DOHH2 (cell line): Measurements from ENCODE around the gene ATG16L1.

ENCODE experiments used
- CTCF ChIP-seq: fragments of 200-600 bp; sonication (generic); IDR thresholded peaks from one replicate; pipeline ENCODE4 v1.5.1; 2014; ENCODE audit warnings: antibody characterized with exemption, mild to moderate bottlenecking, low read depth, low read length; ENCODE audit not compliant: poor library complexity, severe bottlenecking
- EZH2phosphoT487 ChIP-seq: fragments of 200-600 bp; sonication (generic); IDR thresholded peaks from 2 replicates; pipeline ENCODE4 v1.6.1; 2017; ENCODE audit warnings: borderline replicate concordance, mild to moderate bottlenecking, antibody characterized with exemption, low read length, moderate library complexity, mixed read lengths

GRCh38 chr2:233213975-233214374, 37.5 kb upstream of the ATG16L1 start:
- TF ChIP-seq EZH2phosphoT487 (no peak), CTCF (no peak)
